ENCODE measurements around the gene SLC32A1.

The SLC32A1 gene

DNA sequence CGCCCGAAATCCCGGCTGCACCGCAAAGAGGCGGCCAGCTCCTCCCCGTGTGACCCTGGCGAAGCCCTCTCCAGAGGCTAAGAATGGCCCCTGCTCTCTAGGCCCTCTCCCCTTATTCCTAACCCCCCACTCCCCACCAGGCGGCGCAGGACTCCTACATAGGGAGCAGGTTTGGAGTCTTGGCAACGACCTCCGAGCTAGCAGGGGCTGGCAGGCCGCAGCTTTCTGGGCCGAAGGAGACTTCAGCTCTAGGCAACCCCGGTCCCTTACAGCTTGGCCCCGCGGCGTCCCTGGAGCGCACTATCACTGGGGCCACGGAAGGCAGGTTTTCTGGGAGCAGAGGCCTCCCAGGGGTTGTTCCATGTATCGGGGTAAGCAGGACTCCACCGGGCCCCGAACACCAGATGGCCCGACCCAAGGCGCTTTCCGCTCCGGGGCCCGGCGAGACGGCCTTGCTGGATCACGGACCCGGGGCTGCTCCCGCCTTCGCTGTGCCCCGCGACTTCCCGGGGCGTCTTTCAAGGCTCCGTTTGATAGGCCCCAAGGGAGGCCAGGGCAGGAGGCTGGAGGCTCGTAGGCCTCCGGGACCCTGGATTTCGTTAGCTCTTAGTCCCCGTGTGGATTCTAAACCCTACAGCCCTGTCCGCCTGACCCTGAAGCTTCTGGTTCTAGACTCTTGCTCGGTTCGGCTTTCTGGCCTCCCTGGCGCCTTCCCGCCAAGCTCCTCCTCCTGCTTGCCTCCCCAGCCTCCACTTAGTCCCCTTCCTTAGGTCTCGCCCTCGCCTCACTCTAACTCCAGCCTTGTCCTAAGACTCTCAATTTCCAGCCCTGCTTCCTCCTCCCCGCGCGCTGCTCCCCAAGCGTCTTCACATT, 1.9 kb downstream of the SLC32A1 start:
- DNase-seq (ENCODE audit: low spot score), result peak; percentile 34

DNA sequence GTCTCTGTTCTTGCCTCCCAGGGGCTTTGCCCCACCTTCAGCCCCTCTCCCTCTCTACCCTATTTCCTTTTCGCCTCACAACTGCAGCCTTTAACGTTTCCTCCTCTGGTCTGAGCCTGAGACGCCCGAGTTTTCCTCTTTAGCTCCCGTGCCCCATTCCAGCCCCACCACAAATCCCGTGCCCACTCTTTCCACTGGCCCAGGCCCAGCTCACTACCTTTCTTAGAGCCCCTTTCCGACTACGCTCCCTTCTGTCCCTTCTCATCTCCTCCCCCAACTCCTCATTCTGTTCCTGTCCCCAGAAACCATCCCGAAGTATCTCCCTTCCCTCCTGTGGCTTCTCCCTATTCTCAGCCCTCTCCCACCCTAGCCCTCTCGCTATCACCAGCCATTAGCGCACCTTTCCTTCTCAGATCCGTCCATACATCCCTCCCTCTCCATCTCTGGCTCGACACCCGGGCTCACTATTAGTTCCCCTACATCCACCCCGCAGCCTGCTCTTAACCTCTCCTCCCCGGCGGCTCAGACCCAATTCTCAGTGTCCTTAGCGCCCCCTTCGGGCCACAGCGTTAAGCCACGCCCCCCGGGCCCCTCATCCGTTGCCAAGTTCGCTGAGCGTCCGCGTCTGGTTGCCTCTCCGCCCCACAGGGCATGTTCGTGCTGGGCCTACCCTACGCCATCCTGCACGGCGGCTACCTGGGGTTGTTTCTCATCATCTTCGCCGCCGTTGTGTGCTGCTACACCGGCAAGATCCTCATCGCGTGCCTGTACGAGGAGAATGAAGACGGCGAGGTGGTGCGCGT, 2.7 kb downstream of the SLC32A1 start:
- peak; percentile 72 for DNase-seq (ENCODE audit: low spot score)

- no peak for DNase-seq (ENCODE audit: low spot score)
These were observed 3.4 kb downstream of the SLC32A1 start for GRCh38 chr20:38727607-38728190.

- DNase-seq (ENCODE audit: low spot score), result no peak
These were observed 4.0 kb downstream of the SLC32A1 start for GRCh38 chr20:38728191-38728781.

DNA sequence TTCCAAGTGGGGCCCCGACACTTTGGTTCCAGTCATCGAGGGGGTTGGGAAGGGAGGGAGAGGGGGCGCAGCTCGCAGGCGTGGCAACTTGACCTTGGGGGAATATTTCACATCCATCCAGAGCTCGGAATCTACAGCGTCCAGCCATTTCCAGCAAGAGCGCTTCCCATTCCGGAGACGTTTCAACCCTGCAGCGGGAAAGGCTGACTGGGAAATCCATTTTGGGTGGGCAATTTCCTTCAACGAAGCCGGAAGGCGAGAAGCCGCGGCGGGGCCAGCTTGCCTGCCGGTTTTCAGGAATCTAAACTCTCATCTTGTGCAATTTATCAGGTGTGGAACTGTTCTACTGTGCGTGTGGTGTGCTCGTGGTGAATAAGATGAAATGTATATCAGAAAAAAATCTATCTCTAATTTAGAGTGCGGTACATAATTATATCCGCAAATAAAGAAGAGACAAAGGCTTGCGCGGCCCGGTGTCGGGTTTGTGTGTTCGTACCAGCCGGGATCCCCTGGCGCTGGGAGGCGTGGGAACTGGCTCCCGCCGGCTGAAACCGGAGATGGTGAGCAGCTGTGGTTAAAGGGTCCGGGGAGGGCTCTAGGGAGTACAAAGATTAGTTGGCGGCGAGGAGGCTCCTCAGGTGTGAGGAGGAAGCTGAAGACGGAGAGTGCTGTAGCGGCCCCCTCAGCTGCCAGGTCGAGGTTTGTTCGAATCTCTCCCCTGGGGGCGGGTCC, 4.8 kb downstream of the SLC32A1 start:
- DNase-seq (ENCODE audit: low spot score), result no peak

DNA sequence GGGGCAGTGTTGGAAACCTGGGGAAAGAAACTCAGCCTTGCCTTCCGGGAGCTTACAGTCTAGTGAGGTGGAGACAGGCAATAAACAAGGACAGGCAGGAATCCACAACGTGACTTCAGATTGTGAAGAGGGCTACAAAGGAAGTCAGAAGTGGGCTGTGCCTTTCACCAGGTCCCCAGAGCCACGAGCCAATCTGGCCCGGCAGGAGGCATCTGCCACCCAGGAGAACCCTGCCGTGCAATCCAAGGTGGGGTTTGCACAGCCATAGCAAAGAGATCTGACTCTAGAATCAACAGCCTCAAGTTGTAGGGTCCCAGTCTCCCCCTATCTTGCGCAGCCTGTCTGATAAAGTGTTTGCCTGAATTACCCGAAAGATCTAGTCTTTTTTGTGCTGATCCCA, 5.5 kb downstream of the SLC32A1 start:
- no peak for DNase-seq (ENCODE audit: low spot score)

GRCh38 chr20:38730167-38730988, 6.1 kb downstream of the SLC32A1 start:
- DNase-seq (ENCODE audit: low spot score), result no peak

GRCh38 chr20:38730989-38731737, 6.9 kb downstream of the SLC32A1 start:
- peak; percentile 78 for DNase-seq (ENCODE audit: low spot score)

GRCh38 chr20:38731738-38732113, 7.4 kb downstream of the SLC32A1 start:
- DNase-seq (ENCODE audit: low spot score), result no peak

- no peak for DNase-seq (ENCODE audit: low spot score)
These were observed 8.7 kb downstream of the SLC32A1 start for GRCh38 chr20:38732981-38733380.

GRCh38 chr20:38735172-38735571, 10.9 kb downstream of the SLC32A1 start:
- DNase-seq (ENCODE audit: low spot score), result no peak

- DNase-seq (ENCODE audit: low spot score), result no peak
These were observed 13.6 kb downstream of the SLC32A1 start for GRCh38 chr20:38737887-38738286.

- DNase-seq (ENCODE audit: low spot score), result no peak
These were observed 21.5 kb downstream of the SLC32A1 start for GRCh38 chr20:38745757-38746156.

DNA sequence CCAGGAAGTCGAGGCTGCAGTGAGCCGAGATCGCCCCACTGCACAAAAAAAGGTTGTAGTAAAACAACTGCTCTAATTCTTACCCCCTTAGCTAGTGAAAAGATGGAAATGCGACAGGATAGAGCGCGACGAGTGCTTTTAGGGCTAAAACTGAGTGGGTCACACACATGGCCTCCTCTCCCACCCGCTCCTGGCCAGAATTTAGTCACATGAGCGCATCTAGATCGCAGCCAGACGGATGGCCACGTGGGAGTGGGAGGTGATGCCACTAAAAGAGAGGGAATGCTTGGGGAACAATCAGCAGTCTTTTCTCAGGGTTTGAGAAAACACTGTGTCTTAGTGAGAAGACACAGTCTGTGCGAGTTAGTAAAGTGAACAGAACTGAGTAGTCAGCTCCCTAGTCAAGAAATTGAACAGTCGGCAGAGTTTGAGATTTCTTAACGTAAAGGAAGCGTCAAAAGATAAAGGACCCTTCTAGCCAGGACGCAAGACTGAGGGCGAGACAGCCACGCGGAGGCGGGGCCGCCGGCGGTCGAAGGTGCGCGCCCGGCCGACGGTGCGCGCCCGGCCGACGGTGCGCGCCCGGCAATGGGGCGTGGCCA, 23.3 kb downstream of the SLC32A1 start:
- no peak for DNase-seq (ENCODE audit: low spot score)

GRCh38 chr20:38748097-38748860, 24.0 kb downstream of the SLC32A1 start, which contains the start of gene ACTR5:
TSS of gene ACTR5 (plus strand) at chr20:38748460. CDS start at chr20:38748479, 19 bp downstream.
- peak; percentile 96 for DNase-seq (ENCODE audit: low spot score)

DNA sequence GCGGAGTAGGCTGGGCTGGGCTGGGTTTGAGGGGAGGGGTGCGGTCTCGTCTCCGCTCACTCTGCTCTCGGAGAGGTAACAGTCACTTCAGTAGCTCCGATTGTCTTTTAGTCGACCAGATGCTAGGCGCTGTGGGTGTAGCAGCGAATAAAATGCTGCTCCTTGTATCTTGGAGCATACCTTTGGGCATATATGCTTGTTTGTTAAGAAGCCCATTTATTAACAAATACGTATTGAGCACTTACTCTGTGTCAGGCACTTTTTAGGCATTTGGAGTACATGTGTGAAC, 24.5 kb downstream of the SLC32A1 start:
- peak; percentile 60 for DNase-seq (ENCODE audit: low spot score)

DNA sequence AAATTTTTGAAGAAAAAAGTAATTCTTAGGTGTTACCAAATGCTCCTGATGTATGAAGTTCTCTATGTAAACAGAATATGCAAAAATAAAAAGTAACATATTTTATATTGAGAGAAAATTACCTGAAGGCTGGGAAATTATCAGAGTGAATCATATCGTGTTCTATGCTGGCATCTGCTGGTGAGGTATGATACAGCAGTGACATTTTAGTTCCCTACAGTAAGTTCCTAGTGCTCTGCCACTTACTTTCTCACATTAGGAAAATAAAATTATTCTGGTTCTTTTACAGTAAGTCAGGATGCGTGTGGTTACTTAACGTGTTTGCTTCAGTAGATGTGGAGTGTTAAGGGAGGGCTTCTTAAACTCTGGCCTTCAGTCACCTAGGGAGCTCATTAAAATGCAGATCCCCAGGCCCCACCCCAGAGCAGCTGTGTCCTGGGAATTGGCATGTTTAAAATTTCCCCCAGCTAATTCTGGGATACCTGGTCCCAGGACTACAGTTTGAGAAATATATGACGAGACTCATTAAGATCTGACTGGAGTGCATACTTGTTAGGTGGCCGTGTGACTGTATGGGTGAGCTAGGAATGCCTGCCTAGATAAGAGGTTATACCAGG, 27.2 kb downstream of the SLC32A1 start:
- no peak for DNase-seq (ENCODE audit: low spot score)

GRCh38 chr20:38752029-38752428, 27.7 kb downstream of the SLC32A1 start:
- no peak for DNase-seq (ENCODE audit: low spot score)

DNA sequence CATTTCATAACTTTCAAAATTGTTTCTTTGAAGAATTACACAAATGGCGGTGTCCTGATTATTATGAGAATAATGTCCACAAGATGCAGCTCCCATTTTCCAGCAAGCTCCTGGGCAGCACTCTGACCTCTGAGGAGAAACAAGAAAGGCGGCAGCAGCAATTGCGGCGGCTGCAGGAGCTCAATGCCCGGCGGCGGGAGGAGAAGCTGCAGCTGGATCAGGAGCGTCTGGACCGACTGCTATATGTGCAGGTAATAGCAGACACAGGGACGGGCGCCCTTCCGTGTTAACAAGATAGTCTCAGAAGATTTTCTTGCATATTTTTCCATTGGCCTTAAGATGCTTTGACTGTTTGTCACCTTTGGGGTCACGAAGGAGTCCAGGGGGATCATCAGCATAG, 30.6 kb downstream of the SLC32A1 start:
- no peak for DNase-seq (ENCODE audit: low spot score)
